H1 (cell line): ENCODE measurements around the gene SLC24A3. TPM values are rescaled to one million over a fixed set of nuclear protein-coding genes. Genes with fewer than 3 reads are reported as not detected.

ENCODE experiments used
- CTCF ChIA-PET: fragments of 300-600 bp; sonication (Branson Sonifier 250); formaldehyde crosslinking; loops from one replicate; lab custom pipeline; 2021; ENCODE audit not compliant: partially characterized antibody; lab: Charles Lee
- POLR2A ChIA-PET: fragments of 300-600 bp; sonication (Branson Sonifier 250); formaldehyde crosslinking; loops from one replicate; lab custom pipeline; 2021; ENCODE audit warnings: inconsistent platforms; ENCODE audit not compliant: partially characterized antibody; lab: Charles Lee
- DNase-seq, 2 experiments: peaks; one replicate each; pipeline versions ENCODE4 v3.0.0 to v3.0.0-alpha.2; 2010 to 2022; ENCODE audit warnings: low spot score in 2 of 2, low read depth in 1 of 2, mixed read lengths in 1 of 2
- FAIRE-seq: peaks from 2 replicates; lab custom pipeline; 2011; peaks lifted over from hg19 to GRCh38; lab: Jason Lieb, UNC
- H2AFZ ChIP-seq: 2 replicates; pipeline ENCODE4 v1.8.1; 2012; ENCODE audit warnings: low read length, inconsistent platforms
- H2AK5ac ChIP-seq: 2 replicates; pipeline ENCODE4 v1.6.1; 2013; ENCODE audit warnings: low read depth, low read length
- H2BK120ac ChIP-seq: replicated peaks from 2 replicates; pipeline ENCODE3; 2013; ENCODE audit warnings: low read depth, low read length, inconsistent platforms
- H2BK12ac ChIP-seq: 2 replicates; pipeline ENCODE4 v1.6.1; 2013; ENCODE audit warnings: low read depth, low read length
- H2BK15ac ChIP-seq: 2 replicates; pipeline ENCODE4 v1.6.1; 2013; ENCODE audit warnings: low read length
- H2BK20ac ChIP-seq: 2 replicates; pipeline ENCODE4 v1.6.1; 2013; ENCODE audit warnings: low read length
- H2BK5ac ChIP-seq: 2 replicates; pipeline ENCODE4 v1.6.1; 2013; ENCODE audit warnings: low read depth, low read length
- H3K14ac ChIP-seq: 2 replicates; pipeline ENCODE4 v1.6.1; 2013; ENCODE audit warnings: inconsistent platforms; ENCODE audit not compliant: insufficient read length
- H3K18ac ChIP-seq: 2 replicates; pipeline ENCODE4 v1.6.1; 2013; ENCODE audit warnings: low read length; ENCODE audit errors: extremely low read depth
- H3K23ac ChIP-seq: 2 replicates; pipeline ENCODE4 v1.6.1; 2013; ENCODE audit warnings: inconsistent platforms; ENCODE audit not compliant: insufficient read length
- H3K23me2 ChIP-seq: 2 replicates; pipeline ENCODE4 v1.6.1; 2013; ENCODE audit warnings: low read depth, low read length
- H3K27ac ChIP-seq: 2 replicates; pipeline ENCODE4 v1.6.1; 2011; ENCODE audit warnings: low read depth, low read length, inconsistent platforms
- H3K27me3 ChIP-seq, 4 experiments: replicated peaks in 1 of 4; 1 replicate in 1 of 4; 2 replicates in 3 of 4; pipeline versions ENCODE4 v1.6.1 to v1.8.1; 2011 to 2013; ENCODE audit warnings: low read length in 3 of 4, mild to moderate bottlenecking in 3 of 4, inconsistent platforms in 2 of 4, mixed read lengths in 2 of 4, moderate library complexity in 1 of 4; ENCODE audit not compliant: control insufficient read depth in 3 of 4, insufficient read depth in 3 of 4; ENCODE audit errors: extremely low read depth in 1 of 4
- H3K36me3 ChIP-seq, 4 experiments: 2 replicates each; pipeline versions ENCODE4 v1.6.1 to v1.8.1; 2011 to 2013; ENCODE audit warnings: mild to moderate bottlenecking in 4 of 4, low read length in 3 of 4, moderate library complexity in 2 of 4, control low read depth in 1 of 4, inconsistent platforms in 1 of 4; ENCODE audit not compliant: insufficient read depth in 4 of 4, control insufficient read depth in 2 of 4
- H3K4ac ChIP-seq: replicated peaks from 2 replicates; pipeline ENCODE3; 2013; ENCODE audit warnings: low read length, low read depth, mixed read lengths, inconsistent platforms; ENCODE audit not compliant: insufficient read length
- H3K4me1 ChIP-seq, 4 experiments: replicated peaks in 1 of 4; 1 replicate in 1 of 4; 2 replicates in 3 of 4; pipeline versions ENCODE4 v1.6.1 to v1.8.1; 2011 to 2013; ENCODE audit warnings: low read length in 3 of 4, inconsistent platforms in 2 of 4, mixed read lengths in 1 of 4; ENCODE audit not compliant: insufficient read depth in 4 of 4, control insufficient read depth in 3 of 4
- H3K4me2 ChIP-seq, 2 experiments: 2 replicates each; pipeline versions ENCODE4 v1.6.1 to v1.8.1; 2011 to 2013; ENCODE audit warnings: low read depth in 2 of 2, low read length in 2 of 2, control low read depth in 1 of 2, inconsistent platforms in 1 of 2, mild to moderate bottlenecking in 1 of 2; ENCODE audit not compliant: insufficient read depth in 1 of 2
- H3K4me3 ChIP-seq, 4 experiments: fragments of 200-600, 300-600 bp in 1 of 4; sonication (generic), shearing (Covaris generic), sonication (Bioruptor Twin) in 1 of 4; 2 replicates each; pipeline versions ENCODE4 v1.5.1 to v1.8.1; 2011 to 2016; ENCODE audit warnings: low read length in 4 of 4, low read depth in 3 of 4, control low read depth in 2 of 4, inconsistent platforms in 2 of 4, mild to moderate bottlenecking in 2 of 4, mixed read lengths in 1 of 4, moderate library complexity in 1 of 4; ENCODE audit not compliant: insufficient read depth in 2 of 4; ENCODE audit errors: extremely low read depth in 1 of 4
- H3K56ac ChIP-seq: replicated peaks from 2 replicates; pipeline ENCODE3; 2013; ENCODE audit warnings: low read depth, mild to moderate bottlenecking, mixed read lengths, low read length, inconsistent platforms; ENCODE audit not compliant: insufficient read length
- H3K79me1 ChIP-seq: 2 replicates; pipeline ENCODE4 v1.6.1; 2013; ENCODE audit warnings: low read depth, low read length, control low read depth
- H3K79me2 ChIP-seq, 2 experiments: 2 replicates each; pipeline versions ENCODE4 v1.6.1 to v1.8.1; 2012 to 2013; ENCODE audit warnings: low read length in 2 of 2, mild to moderate bottlenecking in 2 of 2, inconsistent platforms in 1 of 2; ENCODE audit not compliant: insufficient read depth in 2 of 2, control insufficient read depth in 1 of 2
- H3K9ac ChIP-seq, 4 experiments: replicated peaks in 1 of 4; 1 replicate in 1 of 4; 2 replicates in 3 of 4; pipeline versions ENCODE4 v1.6.1 to v1.8.1; 2011 to 2013; ENCODE audit warnings: low read depth in 3 of 4, low read length in 3 of 4, control low read depth in 2 of 4, mild to moderate bottlenecking in 2 of 4, moderate library complexity in 2 of 4, inconsistent platforms in 1 of 4; ENCODE audit errors: extremely low read depth in 1 of 4
- H3K9me3 ChIP-seq, 2 experiments: 2 replicates each; pipeline versions ENCODE4 v1.6.1 to v1.8.1; 2012 to 2013; ENCODE audit warnings: mild to moderate bottlenecking in 2 of 2, moderate library complexity in 2 of 2, control low read depth in 1 of 2, inconsistent platforms in 1 of 2, low read depth in 1 of 2, low read length in 1 of 2, mixed read lengths in 1 of 2; ENCODE audit not compliant: insufficient read depth in 2 of 2
- H4K20me1 ChIP-seq, 2 experiments: replicated peaks in 1 of 2; 2 replicates each; pipeline versions ENCODE3 to v1.8.1; 2011 to 2013; ENCODE audit warnings: inconsistent platforms in 2 of 2, low read length in 2 of 2, mild to moderate bottlenecking in 1 of 2; ENCODE audit not compliant: insufficient read depth in 2 of 2, control insufficient read depth in 1 of 2
- H4K5ac ChIP-seq: 2 replicates; pipeline ENCODE4 v1.6.1; 2013; ENCODE audit warnings: low read length, low read depth, mixed read lengths, inconsistent platforms; ENCODE audit not compliant: insufficient read length
- H4K8ac ChIP-seq: 2 replicates; pipeline ENCODE4 v1.8.0; 2013; ENCODE audit warnings: mild to moderate bottlenecking, moderate library complexity, low read length, inconsistent platforms; ENCODE audit not compliant: insufficient read depth; ENCODE audit errors: extremely low read depth
- H4K91ac ChIP-seq: replicated peaks from 2 replicates; pipeline ENCODE3; 2013; ENCODE audit warnings: low read length, mixed read lengths, inconsistent platforms; ENCODE audit not compliant: insufficient read length
- BACH1 ChIP-seq: IDR thresholded peaks from 2 replicates; pipeline ENCODE4 v1.6.1; 2012; ENCODE audit warnings: low read length, improper control_type of control experiment
- CBX8 ChIP-seq: fragments of 300-800, 300-1000 bp; sonication (generic); IDR thresholded peaks from 2 replicates; pipeline ENCODE4 v1.7.1; 2016; ENCODE audit warnings: low read depth, low read length, borderline replicate concordance
- CREB1 ChIP-seq: IDR thresholded peaks from 2 replicates; pipeline ENCODE4 v1.6.1; 2012; ENCODE audit warnings: inconsistent platforms
- FOSL1 ChIP-seq: IDR thresholded peaks from 2 replicates; pipeline ENCODE4 v1.6.1; 2011; ENCODE audit warnings: mild to moderate bottlenecking, low read depth, low read length, moderate library complexity; ENCODE audit not compliant: insufficient read depth
- KDM5A ChIP-seq: fragments of 200-600 bp; IDR thresholded peaks from 2 replicates; pipeline ENCODE4 v1.7.1; 2012; ENCODE audit warnings: mild to moderate bottlenecking, low read length, inconsistent platforms, mixed read lengths
- NRF1 ChIP-seq: IDR thresholded peaks from 2 replicates; pipeline ENCODE4 v1.6.1; 2011; ENCODE audit warnings: mild to moderate bottlenecking, low read depth, low read length, improper control_type of control experiment
- RFX5 ChIP-seq: IDR thresholded peaks from 2 replicates; pipeline ENCODE4 v1.6.1; 2011; ENCODE audit warnings: low read depth, low read length, improper control_type of control experiment, borderline replicate concordance
- SAP30 ChIP-seq: fragments of 300-600 bp; sonication (generic); IDR thresholded peaks from 2 replicates; pipeline ENCODE4 v1.7.1; 2012; ENCODE audit warnings: low read length, moderate library complexity, mild to moderate bottlenecking, inconsistent platforms; ENCODE audit not compliant: insufficient read depth, insufficient replicate concordance
- SIN3A ChIP-seq, 2 experiments: IDR thresholded peaks in 1 of 2; conservative IDR thresholded peaks in 1 of 2; 2 replicates each; pipeline ENCODE4 v1.6.1; 2011 to 2012; ENCODE audit warnings: low read length in 2 of 2, improper control_type of control experiment in 1 of 2, low read depth in 1 of 2, mild to moderate bottlenecking in 1 of 2
- SP2 ChIP-seq: IDR thresholded peaks from 2 replicates; pipeline ENCODE4 v1.6.1; 2012; ENCODE audit warnings: mild to moderate bottlenecking, low read length, inconsistent platforms
- SRF ChIP-seq: IDR thresholded peaks from 2 replicates; pipeline ENCODE4 v1.6.1; 2011; ENCODE audit warnings: mild to moderate bottlenecking, low read depth, low read length, moderate library complexity
- TAF1 ChIP-seq: IDR thresholded peaks from 2 replicates; pipeline ENCODE4 v1.6.1; 2011; ENCODE audit warnings: mild to moderate bottlenecking, low read depth, low read length
- TAF7 ChIP-seq: optimal IDR thresholded peaks from 2 replicates; pipeline ENCODE3; 2011; ENCODE audit warnings: low read depth, mild to moderate bottlenecking, inconsistent platforms, low read length, moderate library complexity, borderline replicate concordance
- TBP ChIP-seq: IDR thresholded peaks from 2 replicates; pipeline ENCODE4 v1.6.1; 2011; ENCODE audit warnings: low read depth, low read length, improper control_type of control experiment
- WGBS, 2 experiments: shearing (Covaris generic) in 1 of 2; methylation state at CpG; one replicate each; pipeline versions ENCODE4 v1.1.6 to v1.1.7; 2013 to 2015; ENCODE audit warnings: low lambda C conversion rate in 2 of 2, mixed read lengths in 2 of 2, inconsistent platforms in 1 of 2, low coverage in 1 of 2, missing lambda C conversion rate in 1 of 2; ENCODE audit not compliant: insufficient replicate concordance in 2 of 2, insufficient coverage in 1 of 2, insufficient read length in 1 of 2; ENCODE audit errors: extremely low coverage in 1 of 2, missing lambda C conversion rate in 1 of 2; 5-methylcytosine and 5-hydroxymethylcytosine counted together
- polyA plus RNA-seq, 7 experiments: library from polyadenylated mRNA; depleted of rRNA in 3 of 7; stranded (reverse) in 5 of 7; unstranded in 2 of 7; fragments of >200 nt in 5 of 7; fragments of 200-250 nt in 2 of 7; gene quantifications; 1 replicate in 5 of 7; 2 replicates in 1 of 7; 4 replicates in 1 of 7; pipeline versions ENCODE4 v1.2.1 to v1.2.3, GENCODE V29; 2011 to 2013; ENCODE audit warnings: missing spikeins in 2 of 7, mixed read lengths in 2 of 7
- total RNA-seq: library from RNA; stranded (reverse); fragmentation: NEBNext Ultra II Directional; extraction: Animal tissue kit (Norgen Biotek cat#: 25700); gene quantifications from 2 replicates; pipeline ENCODE4 v1.2.1, GENCODE V29; 2021

Gene SLC24A3
- total and polyA plus RNA-seq, 2 of the 8 experiments (the other 6 are each of a cell fraction or from before 2014, with no cell fraction given): 4.5 to 6.3 TPM

DNA sequence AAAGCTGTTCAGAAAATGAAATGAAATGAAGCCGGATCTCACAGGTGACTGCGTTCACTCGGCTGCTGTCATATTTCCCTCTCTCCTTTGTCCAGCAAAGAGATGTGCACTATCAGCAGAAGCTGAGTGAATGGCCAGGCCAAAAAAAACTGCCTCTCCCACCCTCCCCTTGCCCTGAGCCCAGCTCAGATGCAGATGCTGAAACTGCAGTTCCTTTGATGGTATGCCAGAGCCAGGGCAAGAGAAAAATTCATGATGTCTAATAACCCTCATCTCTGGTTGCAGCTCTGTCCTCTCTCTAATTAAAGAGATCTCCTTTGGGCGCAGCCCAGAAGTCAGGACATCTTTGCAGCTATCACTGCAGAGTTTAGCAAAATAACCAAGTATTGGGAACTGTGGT lies 335.1 kb downstream of the SLC24A3 start:
- Histone ChIP-seq H4K5ac (no peak overlapping the region), H3K27me3 (no peaks in the 10 kb centered on the region), H3K9me3 (no peaks in the 10 kb centered on the region), H3K79me2 (no peaks in the 10 kb centered on the region), H2AFZ (no peak overlapping the region), H2BK120ac (no peak overlapping the region), H3K18ac (no peak overlapping the region), H3K56ac (no peak overlapping the region), H3K23me2 (no peaks in the 10 kb centered on the region), H3K4ac (no peak overlapping the region), H3K23ac (no peak overlapping the region), H2BK12ac (no peak overlapping the region), H4K8ac (no peak overlapping the region), H2BK20ac (no peak overlapping the region), H3K4me3 (no peak overlapping the region), H3K4me2 (no peak overlapping the region), H2BK15ac (no peak overlapping the region), H4K20me1 (no peaks in the 10 kb centered on the region), H3K14ac (no peak overlapping the region), H2AK5ac (no peak overlapping the region), H3K27ac (no peak overlapping the region), H4K91ac (no peak overlapping the region), H3K9ac (no peak overlapping the region), H3K36me3 (no peaks in the 10 kb centered on the region), H2BK5ac (no peak overlapping the region), H3K4me1 (peaks cover 0 to 4% (median 1%) of the 10 kb centered on the region in 4 experiments; a peak in 3 of 7 replicates), H3K79me1 (no peaks in the 10 kb centered on the region)
- ChIA-PET CTCF (no interaction called here), POLR2A (no interaction called here)
- no peak for DNase-seq
- 71% methylated on average over 4 of the region's 4 CpGs; no CpG with 5 or more reads in 1 of the 2 experiments for WGBS, 2 experiments
- no peak for FAIRE-seq
- TF ChIP-seq CBX8 (no peak), CREB1 (no peak), FOSL1 (no peak), TAF1 (no peak), SIN3A (conservative IDR thresholded peaks at IDR 0.05 in 1 of 2, IDR thresholded peaks at IDR 0.05 in 1 of 2; ENCODE audit: low read depth in 1 of 2, low read length in 2 of 2) (no peak), TBP (no peak), RFX5 (no peak), BACH1 (no peak), TAF7 (no peak), KDM5A (no peak), SAP30 (no peak), SP2 (no peak), NRF1 (no peak), SRF (no peak)
